Measurements from ENCODE around the gene DKK1. TPM values are rescaled to one million over a fixed set of nuclear protein-coding genes. Genes with fewer than 3 reads are reported as not detected.

The DKK1 gene
- total and polyA plus RNA-seq, 2 donors (not counting 3 experiments of a cell fraction or from before 2014, with no cell fraction given), result 184 to 202 TPM

GRCh38 chr10:52347327-52347667 lies 33.2 kb downstream of the DKK1 start:
- H3K79me2 ChIP-seq (ENCODE audit: control insufficient read depth, insufficient read depth, low read length), result no peaks in the 10 kb centered on the region
- no peaks in the 10 kb centered on the region for H3K27me3 ChIP-seq (ENCODE audit: control insufficient read depth in 2 of 2, insufficient read depth in 2 of 2, low read length in 2 of 2)
- POLR2A ChIA-PET, result no interaction called here
- dilution Hi-C loops (cut with MboI; ENCODE audit: extremely low pct_ligation_motif_present, low sequenced_read_pairs), result no loop called here
- H3K4me3 ChIP-seq (replicated peaks in 1 of 3; ENCODE audit: insufficient read depth in 1 of 3, low read depth in 1 of 3, low read length in 3 of 3), result no peak overlapping the region
- no peak overlapping the region for H2AFZ ChIP-seq (ENCODE audit: low read depth, low read length)
- no peaks in the 10 kb centered on the region for H3K9me3 ChIP-seq (replicated peaks; ENCODE audit: control insufficient read depth, insufficient read depth, low read length)
- CTCF ChIA-PET, result interaction anchor here (1.0 to 1.6 kb wide), 3 partner anchors 8 to 101 kb away, joined by 3 to 5 read pairs (median 4); no protein-coding TSS in a partner anchor
- H3K9ac ChIP-seq (replicated peaks; ENCODE audit: extremely low read depth, insufficient read depth, low read length), result no peak overlapping the region
- H3K36me3 ChIP-seq (ENCODE audit: control insufficient read depth in 2 of 2, extremely low read depth in 1 of 2, insufficient read depth in 2 of 2, low read length in 2 of 2), result no peaks in the 10 kb centered on the region
- peaks cover 11% of the 10 kb centered on the region for H3K4me1 ChIP-seq (ENCODE audit: control insufficient read depth, extremely low read depth, insufficient read depth, low read length)
- TF ChIP-seq JUN (IDR thresholded peaks at IDR 0.05; ENCODE audit: borderline replicate concordance, insufficient read depth, insufficient read length, low read depth) (no peak), CTCF (IDR thresholded peaks at IDR 0.05; ENCODE audit: extremely low read depth in 1 of 2, insufficient read depth in 1 of 2, low read depth in 1 of 2, low read length in 2 of 2) (no peak), MAX (IDR thresholded peaks at IDR 0.05; ENCODE audit: insufficient read depth, insufficient read length) (no peak), POLR2AphosphoS5 (IDR thresholded peaks at IDR 0.05; ENCODE audit: insufficient read depth, low read depth, low read length) (no peak), POLR2A (IDR thresholded peaks at IDR 0.05; ENCODE audit: low read depth, low read length) (no peak), GATA2 (IDR thresholded peaks at IDR 0.05; ENCODE audit: insufficient read depth, insufficient read length, low read depth, low read length) (no peak), FOS (IDR thresholded peaks at IDR 0.05; ENCODE audit: borderline replicate concordance, insufficient read depth, low read length) (no peak), EZH2 (IDR thresholded peaks at IDR 0.05; ENCODE audit: borderline replicate concordance, low read depth, low read length, severe bottlenecking) (no peak), MYC (IDR thresholded peaks at IDR 0.05; ENCODE audit: low read depth, low read length) (no peak)
- no peak for DNase-seq (ENCODE audit: low read depth, low spot score)
- no peak overlapping the region for H3K27ac ChIP-seq (ENCODE audit: insufficient read depth, low read depth, low read length)
- intact Hi-C loops (cut with micrococcal nuclease), result no loop called here
- FAIRE-seq, result no peak
- no TSS peak for BruUV-seq (replicated peaks)
- no peak overlapping the region for H3K4me2 ChIP-seq (ENCODE audit: insufficient read depth, low read length)
- H4K20me1 ChIP-seq (replicated peaks; ENCODE audit: control insufficient read depth, extremely low read depth, insufficient read depth, low read length), result no peaks in the 10 kb centered on the region
- H3K9me1 ChIP-seq (replicated peaks; ENCODE audit: control insufficient read depth, extremely low read depth, insufficient read depth, low read length), result no peaks in the 10 kb centered on the region

Measured in endothelial cell of umbilical vein (primary cell).